Left kidney (tissue), 2 donors: ENCODE measurements around the gene SLC27A2. TPM values are rescaled to one million over a fixed set of nuclear protein-coding genes. Genes with fewer than 3 reads are reported as not detected.

Experiments
- DNase-seq: peaks from one replicate; pipeline ENCODE4 v3.0.0-alpha.2; 2013
- polyA plus RNA-seq: library from polyadenylated mRNA; unstranded; fragments of 120-200 nt; gene quantifications from one replicate; pipeline ENCODE4 v1.2.1, GENCODE V29; 2013; ENCODE audit not compliant: insufficient read length

The SLC27A2 gene
- polyA plus RNA-seq, 1 donor: 70.6 TPM

DNA sequence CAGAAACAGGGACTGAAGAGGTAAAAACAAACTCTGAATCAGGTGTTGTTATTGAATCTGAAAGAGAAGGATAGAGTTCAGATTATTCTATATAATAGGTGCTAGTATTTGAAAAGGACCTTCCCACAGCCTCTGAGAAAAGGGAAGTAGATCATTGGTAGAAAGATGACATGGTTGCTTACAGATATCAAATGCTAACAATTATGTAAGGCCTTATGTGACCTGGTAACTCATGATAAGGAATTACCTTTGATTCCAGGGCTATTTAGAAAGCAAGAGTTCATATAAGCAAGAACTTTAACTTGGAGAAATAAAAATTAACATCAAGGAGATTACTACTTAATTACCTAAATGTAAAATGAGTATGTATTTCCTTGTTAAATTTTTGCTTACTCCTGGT lies 7.6 kb downstream of the SLC27A2 start:
- DNase-seq: no peak

DNA sequence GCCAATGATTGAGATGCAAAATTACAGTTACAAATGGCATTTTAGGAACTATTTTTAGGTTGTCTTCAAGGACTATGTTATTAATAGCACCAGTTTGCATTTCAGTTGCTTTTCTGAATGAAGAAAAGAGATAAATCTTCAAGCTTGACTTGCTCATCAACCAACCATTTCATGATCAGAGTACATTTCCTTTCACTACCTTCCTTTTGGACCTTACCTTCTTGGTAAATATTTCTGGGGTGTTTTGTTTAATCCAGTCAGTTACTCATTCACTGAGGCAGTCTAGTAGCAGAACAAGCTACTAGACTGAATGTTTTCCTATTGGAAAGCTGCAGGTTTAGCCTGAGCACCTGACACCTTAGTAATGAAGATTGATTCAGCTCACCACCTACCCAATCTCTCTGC lies 8.2 kb downstream of the SLC27A2 start:
- DNase-seq: no peak

DNA sequence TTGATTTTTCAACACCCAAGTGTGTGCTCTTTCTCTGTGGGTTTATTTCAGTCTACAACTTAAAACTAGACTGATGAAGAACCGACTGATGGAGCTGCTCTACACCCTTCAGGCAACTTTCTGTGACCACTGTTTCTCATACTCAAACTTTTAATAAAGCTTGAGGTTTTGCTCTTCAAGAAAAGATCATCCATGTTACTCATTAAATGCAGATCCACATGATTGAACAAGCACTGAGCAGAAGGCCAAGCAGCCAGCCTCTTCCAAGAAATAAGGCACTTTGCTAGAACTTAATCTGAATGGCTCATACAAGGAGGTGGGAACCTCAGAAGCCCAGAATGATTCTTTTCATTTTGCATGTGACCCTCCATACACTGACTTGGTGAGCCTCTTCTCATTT lies 8.7 kb downstream of the SLC27A2 start:
- no peak for DNase-seq

DNA sequence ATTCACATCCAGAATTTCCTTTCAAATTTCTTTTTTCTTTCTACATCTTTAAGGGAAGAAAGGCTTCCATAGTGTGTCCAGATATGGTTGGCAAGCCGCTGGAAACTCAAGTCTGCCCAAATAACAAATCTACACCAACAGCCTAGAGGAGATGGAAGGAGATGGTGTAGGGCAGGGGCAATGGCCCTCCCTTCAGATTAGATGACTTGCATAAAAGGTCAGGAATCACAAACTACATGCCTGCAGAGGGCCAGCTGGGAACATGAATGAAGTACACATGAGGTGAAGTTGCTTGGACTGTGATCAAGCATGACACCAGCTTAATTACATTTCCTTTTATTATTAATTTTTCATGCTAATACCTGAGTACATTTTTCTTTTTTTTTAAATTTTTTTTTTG lies 10.2 kb downstream of the SLC27A2 start:
- no peak for DNase-seq

DNA sequence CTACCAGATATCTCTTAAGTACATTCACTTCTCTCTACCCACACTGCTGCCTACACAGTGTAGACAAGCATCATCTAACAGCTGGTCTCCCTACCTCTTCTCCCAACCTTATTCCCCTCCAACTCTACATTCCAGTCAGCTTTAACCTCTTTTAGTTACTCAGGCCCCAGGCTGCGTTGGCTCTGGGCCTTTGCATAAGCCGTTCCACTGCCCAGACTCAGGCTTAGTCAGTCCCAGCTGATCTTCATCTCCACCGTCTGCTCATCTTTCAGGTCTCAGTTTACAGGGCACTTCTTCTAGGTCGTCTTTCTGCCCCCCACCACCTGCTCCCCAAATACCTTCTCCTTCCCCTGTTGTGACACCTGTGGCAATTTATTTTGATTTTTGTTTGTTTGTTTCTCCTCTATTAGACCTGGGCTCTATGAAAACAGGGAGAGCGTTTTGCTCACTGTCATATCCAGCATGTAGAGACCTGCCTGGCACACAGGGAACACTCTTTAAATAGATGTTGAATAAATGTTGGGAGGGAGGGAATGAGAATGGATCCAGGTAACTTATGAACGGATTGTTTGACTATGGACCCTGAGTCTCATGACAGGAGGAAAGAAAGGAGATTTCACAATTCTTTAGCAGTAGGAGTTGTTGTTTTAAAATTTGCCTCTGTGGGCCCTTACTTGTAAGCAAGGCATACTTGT lies 11.1 kb downstream of the SLC27A2 start:
- DNase-seq: no peak

GRCh38 chr15:50202003-50202402 lies 20.0 kb downstream of the SLC27A2 start:
- no peak for DNase-seq

GRCh38 chr15:50206020-50206419 lies 24.0 kb downstream of the SLC27A2 start:
- DNase-seq: no peak

DNA sequence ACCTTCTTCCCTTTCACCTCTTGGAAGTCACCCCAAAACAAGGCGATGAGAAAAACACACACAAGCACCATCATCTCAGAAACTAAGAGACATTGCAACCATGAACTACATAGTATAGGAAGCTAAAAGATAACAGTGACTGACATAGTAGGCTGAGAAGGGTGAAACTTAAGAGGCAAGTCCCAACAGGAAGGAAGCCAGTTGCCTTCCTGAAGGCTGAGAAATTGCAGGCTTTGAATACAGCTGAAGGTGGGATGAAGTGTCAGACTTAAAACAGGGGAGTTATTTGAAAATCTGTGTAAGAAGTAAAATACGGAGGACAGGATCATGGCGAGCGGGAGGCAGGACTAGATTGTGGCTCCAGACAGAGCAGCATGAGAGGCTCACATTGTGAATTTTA lies 27.8 kb downstream of the SLC27A2 start:
- DNase-seq: no peak

- no peak for DNase-seq
Observed at GRCh38 chr15:50210462-50211157, 28.6 kb downstream of the SLC27A2 start.

DNA sequence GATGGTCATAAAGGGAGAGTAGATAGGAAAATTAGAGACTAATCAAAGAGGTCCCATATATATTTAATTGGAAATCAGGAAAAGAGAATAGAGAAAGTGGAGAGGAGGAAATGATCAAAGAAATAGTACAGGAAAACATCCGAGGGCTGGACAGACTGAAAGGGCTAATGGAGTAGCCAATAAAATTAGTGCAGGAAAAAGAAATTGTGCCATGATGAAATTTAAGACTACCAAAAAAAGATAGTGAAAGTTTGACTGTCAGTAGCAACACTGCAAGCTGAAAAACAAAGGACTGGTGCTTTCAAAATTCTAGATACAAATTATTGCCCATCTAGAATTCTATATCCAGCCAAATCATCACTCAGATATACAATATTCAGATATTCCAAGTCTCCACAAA lies 36.3 kb downstream of the SLC27A2 start:
- DNase-seq: no peak

DNA sequence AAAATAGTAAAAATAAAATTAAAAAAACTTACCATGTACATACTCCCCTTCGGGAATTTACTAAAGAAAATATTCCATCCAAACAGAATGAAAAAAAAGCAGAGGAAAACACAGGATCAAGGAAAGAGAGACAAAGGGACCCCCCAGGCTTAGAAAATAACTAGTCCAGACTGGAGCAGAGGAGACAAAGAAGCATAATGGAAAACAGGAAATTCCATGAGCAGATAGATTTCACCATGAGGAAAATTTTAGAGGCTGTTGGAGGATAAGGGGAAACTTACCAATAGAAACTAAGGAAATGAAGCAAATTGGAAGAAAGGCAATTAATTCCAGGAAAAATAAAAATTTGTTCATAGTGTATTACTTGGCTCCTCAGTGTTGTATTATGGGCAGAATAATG lies 36.7 kb downstream of the SLC27A2 start:
- no peak for DNase-seq

GRCh38 chr15:50219820-50220219 lies 37.8 kb downstream of the SLC27A2 start:
- no peak for DNase-seq

DNA sequence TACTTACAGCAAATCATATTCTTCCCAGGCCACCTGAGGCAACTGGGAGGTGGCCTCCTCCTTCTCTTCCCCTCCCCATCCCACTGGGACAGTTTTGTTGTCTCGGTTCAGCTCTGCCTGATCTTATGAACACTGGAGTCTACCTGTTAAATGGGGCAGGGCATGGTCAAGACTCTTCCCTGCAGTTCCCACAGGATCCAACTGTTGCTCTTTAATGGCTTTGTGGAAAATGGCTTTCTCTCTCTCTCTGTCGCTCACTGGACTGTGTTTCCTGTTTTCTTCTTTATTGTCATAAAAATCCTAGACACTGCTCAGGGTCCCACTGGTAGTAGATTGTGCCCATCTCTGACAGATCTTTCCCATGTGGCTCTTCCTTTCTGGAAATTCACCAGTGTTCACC lies 40.2 kb downstream of the SLC27A2 start:
- DNase-seq: no peak

DNA sequence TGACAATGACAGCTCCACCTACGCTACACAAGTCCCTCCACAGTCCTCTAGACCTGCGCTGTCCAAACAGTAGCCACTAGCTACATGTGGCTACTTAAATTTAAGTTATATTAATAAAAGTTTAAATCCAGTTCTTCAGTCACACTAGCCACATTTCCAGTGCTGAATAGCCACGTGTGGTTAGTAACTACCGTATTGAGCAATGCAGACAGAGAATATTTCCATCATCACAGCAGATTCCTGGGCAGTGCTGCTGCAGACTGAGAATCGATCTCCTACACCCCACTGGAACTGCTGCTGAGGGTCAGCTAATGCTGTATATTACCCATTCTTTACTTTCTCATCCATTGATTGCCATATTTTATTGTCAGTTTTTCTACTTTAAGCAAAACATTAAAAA lies 42.6 kb downstream of the SLC27A2 start:
- DNase-seq: no peak

GRCh38 chr15:50225057-50225456 lies 43.1 kb downstream of the SLC27A2 start:
- DNase-seq: no peak

DNA sequence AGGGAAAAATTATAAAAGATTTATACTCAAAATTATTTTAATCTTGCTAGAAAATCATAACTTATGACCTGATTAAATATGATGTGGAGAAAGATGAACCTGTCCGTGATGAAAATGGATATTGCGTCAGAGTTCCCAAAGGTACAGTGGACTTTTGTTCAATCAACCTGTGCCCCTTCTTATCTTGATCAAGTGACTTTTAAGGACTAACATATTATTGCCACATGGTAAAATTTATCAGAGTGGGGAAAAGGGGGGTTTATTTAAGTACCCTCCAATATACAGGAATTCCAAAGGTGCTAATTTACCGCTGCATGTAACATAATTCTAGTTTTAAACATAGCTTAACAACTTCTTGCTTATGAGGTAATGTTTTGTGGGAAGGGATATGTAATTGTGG lies 43.9 kb downstream of the SLC27A2 start:
- no peak for DNase-seq

GRCh38 chr15:50227076-50227475 lies 45.1 kb downstream of the SLC27A2 start:
- DNase-seq: no peak

DNA sequence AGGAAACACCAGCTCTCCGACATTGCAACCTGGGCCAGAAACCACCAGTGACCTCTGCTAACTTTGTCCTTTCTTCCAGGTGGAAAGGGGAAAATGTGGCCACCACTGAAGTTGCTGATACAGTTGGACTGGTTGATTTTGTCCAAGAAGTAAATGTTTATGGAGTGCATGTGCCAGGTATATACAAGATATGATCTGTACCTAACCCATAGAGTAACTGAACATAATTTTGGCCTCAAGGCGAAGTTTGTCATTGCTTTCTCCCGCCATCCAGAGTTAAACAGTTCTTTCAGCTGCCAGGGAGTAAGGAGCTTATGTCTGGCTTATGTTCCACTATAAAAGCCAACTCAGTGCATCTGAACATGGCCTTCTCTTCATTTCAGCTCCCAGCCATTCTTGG lies 46.9 kb downstream of the SLC27A2 start:
- no peak for DNase-seq

GRCh38 chr15:50229336-50229735 lies 47.3 kb downstream of the SLC27A2 start:
- DNase-seq: no peak

- DNase-seq: no peak
Observed at GRCh38 chr15:50231761-50232160, 49.8 kb downstream of the SLC27A2 start.

GRCh38 chr15:50232791-50233190 lies 50.8 kb downstream of the SLC27A2 start:
- DNase-seq: no peak

DNA sequence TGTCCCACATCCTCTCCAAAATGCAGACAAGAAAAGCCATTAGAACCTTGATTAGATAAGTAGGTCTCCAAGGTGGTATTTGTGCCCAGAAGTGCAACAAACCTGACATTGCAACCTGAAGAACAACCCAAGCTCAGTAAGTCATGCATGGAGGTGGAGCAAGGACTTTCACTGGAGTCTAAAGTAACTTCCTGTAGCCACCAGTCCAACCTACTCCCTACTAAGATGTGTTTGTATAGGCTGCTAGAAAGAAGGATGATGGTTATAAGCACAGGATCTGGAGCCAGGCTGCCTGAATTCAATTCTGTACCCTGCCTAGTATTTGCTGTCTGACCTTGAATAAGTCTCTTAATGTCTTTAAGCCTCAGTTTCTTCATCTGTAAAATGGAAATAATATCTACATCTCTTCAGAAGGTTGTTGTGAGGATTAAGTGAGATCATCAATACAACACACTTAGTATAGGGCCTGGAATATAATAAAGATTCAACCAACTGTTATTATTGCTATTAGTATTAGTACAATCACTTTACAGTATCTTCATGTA lies 51.3 kb downstream of the SLC27A2 start:
- DNase-seq: no peak

GRCh38 chr15:50234764-50235163 lies 52.8 kb downstream of the SLC27A2 start:
- DNase-seq: no peak

DNA sequence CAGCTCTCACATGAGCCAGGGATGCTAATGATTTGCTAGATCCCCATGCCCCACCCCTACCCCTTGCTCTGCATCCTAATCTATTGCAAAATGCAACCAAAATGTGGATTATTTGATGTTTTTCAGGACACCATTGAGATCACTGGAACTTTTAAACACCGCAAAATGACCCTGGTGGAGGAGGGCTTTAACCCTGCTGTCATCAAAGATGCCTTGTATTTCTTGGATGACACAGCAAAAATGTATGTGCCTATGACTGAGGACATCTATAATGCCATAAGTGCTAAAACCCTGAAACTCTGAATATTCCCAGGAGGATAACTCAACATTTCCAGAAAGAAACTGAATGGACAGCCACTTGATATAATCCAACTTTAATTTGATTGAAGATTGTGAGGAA lies 53.8 kb downstream of the SLC27A2 start:
- no peak for DNase-seq
